ENCODE data around the gene UPB1.
A peak's percentile ranks its signal among the peaks of the same experiment; 100 is the strongest.
"Not testable (repeated sequence)": the region's sequence is repeated elsewhere in the genome, so short reads cannot be mapped to it uniquely, and the experiment has no call there.

Gene UPB1

GRCh38 chr22:24529898-24530297 is 34.8 kb downstream of the UPB1 start:
- H3K4me3 ChIP-seq (ENCODE audit: control insufficient read depth, low read depth, low read length), result no peak overlapping the region
- TF ChIP-seq, protein P1, sequence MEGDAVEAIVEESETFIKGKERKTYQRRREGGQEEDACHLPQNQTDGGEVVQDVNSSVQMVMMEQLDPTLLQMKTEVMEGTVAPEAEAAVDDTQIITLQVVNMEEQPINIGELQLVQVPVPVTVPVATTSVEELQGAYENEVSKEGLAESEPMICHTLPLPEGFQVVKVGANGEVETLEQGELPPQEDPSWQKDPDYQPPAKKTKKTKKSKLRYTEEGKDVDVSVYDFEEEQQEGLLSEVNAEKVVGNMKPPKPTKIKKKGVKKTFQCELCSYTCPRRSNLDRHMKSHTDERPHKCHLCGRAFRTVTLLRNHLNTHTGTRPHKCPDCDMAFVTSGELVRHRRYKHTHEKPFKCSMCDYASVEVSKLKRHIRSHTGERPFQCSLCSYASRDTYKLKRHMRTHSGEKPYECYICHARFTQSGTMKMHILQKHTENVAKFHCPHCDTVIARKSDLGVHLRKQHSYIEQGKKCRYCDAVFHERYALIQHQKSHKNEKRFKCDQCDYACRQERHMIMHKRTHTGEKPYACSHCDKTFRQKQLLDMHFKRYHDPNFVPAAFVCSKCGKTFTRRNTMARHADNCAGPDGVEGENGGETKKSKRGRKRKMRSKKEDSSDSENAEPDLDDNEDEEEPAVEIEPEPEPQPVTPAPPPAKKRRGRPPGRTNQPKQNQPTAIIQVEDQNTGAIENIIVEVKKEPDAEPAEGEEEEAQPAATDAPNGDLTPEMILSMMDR (conservative IDR thresholded peaks at IDR 0.05; ENCODE audit: control insufficient read depth, insufficient read depth, low read depth, low read length), result no peak
- no peak for DNase-seq (ENCODE audit: low read depth)

- not testable (repeated sequence) for H3K4me3 ChIP-seq (ENCODE audit: control insufficient read depth, low read depth, low read length); DNase-seq (ENCODE audit: low read depth)
These were observed 35.8 kb downstream of the UPB1 start for GRCh38 chr22:24530968-24531367.

DNA sequence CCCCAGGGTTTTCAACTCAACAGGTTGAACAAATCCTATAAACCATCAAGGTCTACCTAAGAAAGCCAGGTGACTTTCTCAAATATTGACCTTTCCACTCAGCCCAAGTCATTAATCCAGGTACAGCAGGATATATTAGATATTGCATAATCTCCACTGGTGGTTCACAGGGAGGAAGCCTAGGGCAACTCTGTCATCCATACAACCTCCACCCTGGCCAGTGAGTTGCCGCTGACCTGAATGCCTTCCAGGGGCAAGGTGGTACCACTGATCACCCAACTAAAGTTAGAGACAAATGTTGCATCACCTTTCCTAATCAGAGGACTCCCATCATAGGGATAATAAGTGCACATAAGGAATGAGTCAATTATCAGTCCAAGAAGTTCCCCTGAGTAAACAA is 36.9 kb downstream of the UPB1 start:
- TF ChIP-seq, protein P1 (conservative IDR thresholded peaks at IDR 0.05; ENCODE audit: control insufficient read depth, insufficient read depth, low read depth, low read length), result no peak
- H3K4me3 ChIP-seq (ENCODE audit: control insufficient read depth, low read depth, low read length), result no peak overlapping the region
- DNase-seq (ENCODE audit: low read depth), result no peak

DNA sequence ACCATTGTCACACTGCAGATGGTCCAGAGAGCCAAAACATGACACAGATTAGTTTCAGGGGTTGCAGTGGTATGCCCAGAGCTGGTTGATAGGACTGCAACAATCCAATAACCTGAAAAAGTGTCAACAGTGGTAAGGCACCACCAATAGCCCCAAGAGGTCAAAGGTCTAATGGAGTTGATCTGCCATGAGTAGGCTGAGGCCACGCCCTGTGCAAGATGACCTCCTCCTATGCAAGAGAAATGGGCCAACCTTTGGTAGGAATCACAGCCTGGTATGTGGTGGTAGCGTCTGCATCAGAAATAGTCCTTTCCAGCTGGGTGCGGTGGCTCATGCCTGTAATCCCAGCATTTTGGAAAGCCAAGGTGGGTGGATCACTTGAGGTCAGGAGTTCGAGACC is 40.2 kb downstream of the UPB1 start:
- no peak for DNase-seq (ENCODE audit: low read depth)
- TF ChIP-seq, protein P1 (conservative IDR thresholded peaks at IDR 0.05; ENCODE audit: control insufficient read depth, insufficient read depth, low read depth, low read length), result no peak

GRCh38 chr22:24536089-24536488 is 41.0 kb downstream of the UPB1 start:
- TF ChIP-seq, protein P1 (conservative IDR thresholded peaks at IDR 0.05; ENCODE audit: control insufficient read depth, insufficient read depth, low read depth, low read length), result no peak
- DNase-seq (ENCODE audit: low read depth), result peak; percentile 21
- H3K4me3 ChIP-seq (ENCODE audit: control insufficient read depth, low read depth, low read length), result no peak overlapping the region

More for the DNA sequence above, 40.2 kb downstream of the UPB1 start:
- no peak overlapping the region for H3K4me3 ChIP-seq (ENCODE audit: control insufficient read depth, low read depth, low read length)

- TF ChIP-seq, protein P1 (conservative IDR thresholded peaks at IDR 0.05; ENCODE audit: control insufficient read depth, insufficient read depth, low read depth, low read length), result no peak
- H3K4me3 ChIP-seq (ENCODE audit: control insufficient read depth, low read depth, low read length), result no peak overlapping the region
- DNase-seq (ENCODE audit: low read depth), result no peak
These were observed 45.3 kb downstream of the UPB1 start for GRCh38 chr22:24540470-24540869.

- no peak for DNase-seq (ENCODE audit: low read depth)
- TF ChIP-seq, protein P1 (conservative IDR thresholded peaks at IDR 0.05; ENCODE audit: control insufficient read depth, insufficient read depth, low read depth, low read length), result no peak
- H3K4me3 ChIP-seq (ENCODE audit: control insufficient read depth, low read depth, low read length), result no peak overlapping the region
These were observed 46.8 kb downstream of the UPB1 start for GRCh38 chr22:24541681-24542515.
